GM11168 (cell line): ENCODE measurements around the gene HIGD2A.

ENCODE experiments used
- in situ Hi-C: fragments of 300-500 bp; cut with MboI; formaldehyde crosslinking; loops from one replicate; pipeline ENCODE4 v1.12.0; 2022; ENCODE audit warnings: low sequenced_read_pairs; ENCODE audit not compliant: unreplicated experiment

HIGD2A gene

DNA sequence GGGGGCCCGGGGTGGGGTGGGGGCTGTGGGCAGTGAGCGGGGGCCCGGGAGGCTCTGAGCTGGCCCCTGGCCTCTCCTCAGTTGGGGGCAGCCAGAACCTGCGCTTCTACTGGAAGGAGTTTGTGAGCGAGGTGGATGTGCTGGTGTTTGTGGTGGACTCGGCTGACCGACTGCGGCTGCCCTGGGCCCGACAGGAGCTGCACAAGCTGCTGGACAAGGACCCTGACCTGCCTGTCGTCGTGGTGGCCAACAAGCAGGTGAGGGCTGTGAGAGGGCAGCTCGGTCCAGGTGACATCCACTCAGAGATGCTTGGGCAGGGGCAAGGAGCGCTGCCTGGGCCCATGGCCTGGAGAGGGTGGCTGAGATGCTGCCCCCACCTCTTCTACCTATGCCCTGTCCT is 19.8 kb upstream of the HIGD2A start:
- in situ Hi-C loops = no loop called here

DNA sequence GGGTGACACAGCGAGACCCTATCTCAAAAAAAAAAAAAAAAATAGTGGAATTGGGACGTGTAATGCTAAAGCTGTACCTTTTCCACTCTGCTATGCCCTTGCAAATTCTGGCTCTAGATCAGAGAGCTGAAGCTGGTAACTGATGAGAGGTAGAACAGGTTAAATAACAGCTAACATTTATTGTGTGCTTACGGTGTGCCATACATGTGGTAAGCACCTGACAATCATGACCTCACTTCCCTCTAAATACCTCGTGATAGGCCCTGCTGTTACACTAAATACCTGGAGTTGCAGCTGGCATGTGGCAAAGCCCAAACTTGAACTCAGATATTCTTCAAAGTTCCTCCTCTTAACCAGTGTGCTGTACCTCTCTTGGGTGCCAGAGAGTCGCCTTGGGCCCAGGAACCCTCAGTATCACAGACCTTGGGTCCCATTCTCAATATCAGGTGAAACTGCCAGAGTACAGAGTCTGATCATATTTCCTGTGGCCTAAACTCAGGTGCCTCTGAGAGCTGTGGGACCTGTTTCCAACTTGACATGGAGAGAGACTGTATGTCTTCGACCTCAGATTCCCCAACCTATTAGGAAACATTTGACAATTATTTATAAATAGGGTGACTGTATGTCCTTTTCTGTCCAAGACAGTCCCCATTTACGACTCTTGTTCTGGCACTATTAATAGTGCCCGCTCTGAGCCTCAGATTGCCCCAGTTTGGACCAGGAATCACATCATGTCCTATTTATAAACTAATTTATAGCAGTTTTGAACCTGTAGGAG is 18.4 kb upstream of the HIGD2A start:
- in situ Hi-C loops = no loop called here

DNA sequence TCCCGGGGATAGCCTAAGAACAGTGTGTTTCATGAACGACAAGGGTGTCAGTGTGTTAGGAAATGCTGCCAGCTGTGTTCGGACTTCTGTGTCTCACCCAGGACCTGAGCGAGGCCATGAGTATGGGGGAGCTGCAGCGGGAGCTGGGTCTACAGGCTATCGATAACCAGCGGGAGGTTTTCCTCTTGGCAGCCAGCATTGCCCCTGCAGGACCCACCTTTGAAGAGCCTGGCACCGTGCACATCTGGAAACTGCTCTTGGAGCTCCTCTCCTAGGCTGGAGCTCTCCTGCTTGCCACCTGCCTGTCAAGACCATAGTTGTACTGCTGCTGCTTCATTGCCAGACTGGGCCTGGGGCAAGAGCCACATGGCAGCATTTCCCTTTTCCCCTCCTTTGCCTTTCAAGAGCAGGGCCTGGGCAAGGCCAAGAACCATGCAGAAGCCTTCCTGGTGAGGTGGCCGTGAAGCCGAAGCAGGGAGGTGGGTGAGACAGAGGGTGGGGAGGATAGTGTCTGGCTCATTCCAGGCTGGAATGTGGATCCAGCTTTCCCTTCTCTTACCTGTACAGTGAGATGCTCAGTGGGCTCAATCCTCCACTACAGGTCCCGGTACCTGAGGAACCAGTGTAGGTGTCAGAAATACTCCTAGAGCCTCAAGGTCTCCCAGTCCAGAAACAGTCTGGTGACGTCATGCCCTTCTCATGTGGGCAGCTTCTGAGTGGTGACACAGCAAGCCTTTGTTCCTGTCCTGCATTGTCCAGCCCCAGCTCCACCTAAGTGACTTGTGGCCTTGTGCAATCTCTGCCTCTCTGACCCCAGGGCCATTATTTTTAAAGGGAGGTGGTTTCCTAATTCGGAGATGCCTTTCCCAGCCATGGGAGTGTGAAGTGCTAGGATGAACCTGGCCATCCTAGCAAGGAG is 16.7 kb upstream of the HIGD2A start:
- in situ Hi-C loops = no loop called here

DNA sequence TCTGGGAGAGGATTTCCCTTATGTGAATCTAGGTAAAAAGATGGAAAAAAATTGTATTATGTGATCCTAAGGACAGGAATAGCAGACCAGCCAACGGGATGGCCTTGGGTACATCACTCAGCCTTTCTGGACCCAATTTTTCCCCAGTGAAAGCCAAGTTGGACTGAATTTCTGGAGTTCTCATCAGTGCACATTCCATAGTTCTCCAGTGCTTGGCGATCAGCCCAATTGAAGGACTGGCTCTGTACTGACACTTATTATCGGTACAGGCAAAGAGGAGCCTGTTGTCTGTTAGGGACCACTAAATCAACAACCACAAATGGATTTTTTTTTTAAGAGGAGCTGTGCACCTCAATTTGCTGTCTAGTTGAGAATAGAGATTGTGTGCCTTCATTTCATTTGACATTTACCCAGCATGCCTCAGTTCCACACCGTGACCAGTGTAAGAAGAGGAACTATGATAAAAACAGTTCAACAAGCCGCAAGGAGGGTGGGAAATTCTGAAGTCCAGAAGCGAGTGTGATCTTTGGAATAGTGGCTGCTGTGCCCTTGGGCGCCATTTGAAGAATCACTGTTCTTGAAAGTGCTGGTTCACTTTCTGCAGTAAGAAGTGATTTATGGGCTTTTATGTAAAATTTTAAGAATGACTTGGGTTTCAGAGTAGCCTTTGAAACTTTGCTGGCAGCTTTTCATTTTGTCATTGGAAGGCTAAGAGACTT is 15.3 kb upstream of the HIGD2A start:
- in situ Hi-C loops = no loop called here

DNA sequence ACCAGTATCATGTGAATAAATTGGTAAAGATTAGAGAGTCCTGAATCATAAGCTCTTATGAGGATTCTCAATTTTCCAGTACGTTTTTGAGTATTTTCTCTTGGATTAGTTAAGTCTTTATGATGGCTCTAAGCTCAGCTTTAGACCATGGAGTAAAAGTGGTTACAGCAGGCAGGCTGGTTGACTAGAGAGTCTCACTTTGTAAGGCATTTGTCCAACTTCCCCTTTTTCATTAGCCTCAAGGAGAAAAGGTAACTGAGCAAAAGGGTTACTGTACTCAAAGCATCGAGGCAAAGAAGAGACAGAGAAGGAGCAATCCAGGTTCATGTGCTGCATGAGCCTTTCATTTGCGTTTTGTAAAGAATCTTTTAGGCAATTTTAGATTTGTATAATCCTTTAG is 8.7 kb upstream of the HIGD2A start:
- in situ Hi-C loops = no loop called here

DNA sequence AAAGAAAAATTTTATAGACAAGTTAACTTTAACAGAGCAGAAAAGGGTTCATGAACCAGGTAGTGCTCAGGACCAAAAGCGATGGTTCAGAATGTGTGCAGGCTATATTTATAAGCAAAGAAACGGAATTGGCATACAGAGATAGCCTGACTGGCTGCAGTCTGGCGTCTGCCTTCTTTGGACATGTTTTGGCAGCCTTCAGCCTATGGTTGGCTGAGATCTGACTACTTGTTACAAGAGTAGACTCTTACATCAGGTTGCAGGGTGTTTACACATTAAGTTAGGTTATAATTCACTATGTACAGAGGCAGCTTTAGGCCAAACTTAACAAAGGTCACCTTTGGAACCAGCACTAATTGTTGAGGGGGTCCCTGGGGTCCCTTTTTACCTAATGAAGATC is 7.1 kb upstream of the HIGD2A start:
- in situ Hi-C loops = no loop called here

DNA sequence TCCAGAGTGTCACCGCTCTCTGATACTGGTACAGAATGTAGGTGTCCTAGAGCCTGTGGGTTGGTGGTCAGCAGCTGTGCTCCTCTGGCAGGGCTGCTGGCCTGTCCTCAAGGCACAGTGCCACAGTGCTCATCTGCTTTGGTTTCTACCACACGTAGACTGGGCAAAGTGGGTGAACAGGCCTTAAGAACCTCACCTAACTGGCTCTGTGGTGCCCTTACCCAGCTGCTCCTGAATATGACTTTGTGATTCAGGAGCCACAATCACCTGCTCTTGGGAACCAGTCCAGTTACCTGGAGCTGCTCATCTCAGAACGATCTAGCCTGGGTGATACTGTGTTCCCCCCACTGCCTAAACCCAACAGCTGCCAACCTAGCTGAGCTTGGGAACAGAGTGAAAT is 6.6 kb upstream of the HIGD2A start:
- in situ Hi-C loops = no loop called here

DNA sequence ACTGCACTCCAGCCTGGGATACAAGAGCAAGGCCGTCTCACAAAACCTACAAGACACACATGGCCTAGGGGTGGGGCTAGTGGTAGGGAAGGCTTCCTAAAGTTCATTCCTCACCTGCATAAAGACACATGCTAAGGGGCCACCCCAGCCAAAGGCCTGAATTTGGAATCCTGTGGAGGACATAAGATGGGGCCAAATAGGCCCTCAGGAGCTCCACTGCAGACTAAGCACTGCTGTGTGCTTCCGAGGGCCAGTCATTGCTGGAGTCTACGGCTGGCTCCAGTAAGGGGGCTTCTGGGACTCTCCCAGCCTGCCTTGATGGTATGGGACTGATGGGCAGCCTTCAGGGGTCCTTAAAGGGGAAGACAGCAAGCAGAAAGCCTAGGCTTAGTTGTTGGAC is 5.8 kb upstream of the HIGD2A start:
- in situ Hi-C loops = no loop called here

DNA sequence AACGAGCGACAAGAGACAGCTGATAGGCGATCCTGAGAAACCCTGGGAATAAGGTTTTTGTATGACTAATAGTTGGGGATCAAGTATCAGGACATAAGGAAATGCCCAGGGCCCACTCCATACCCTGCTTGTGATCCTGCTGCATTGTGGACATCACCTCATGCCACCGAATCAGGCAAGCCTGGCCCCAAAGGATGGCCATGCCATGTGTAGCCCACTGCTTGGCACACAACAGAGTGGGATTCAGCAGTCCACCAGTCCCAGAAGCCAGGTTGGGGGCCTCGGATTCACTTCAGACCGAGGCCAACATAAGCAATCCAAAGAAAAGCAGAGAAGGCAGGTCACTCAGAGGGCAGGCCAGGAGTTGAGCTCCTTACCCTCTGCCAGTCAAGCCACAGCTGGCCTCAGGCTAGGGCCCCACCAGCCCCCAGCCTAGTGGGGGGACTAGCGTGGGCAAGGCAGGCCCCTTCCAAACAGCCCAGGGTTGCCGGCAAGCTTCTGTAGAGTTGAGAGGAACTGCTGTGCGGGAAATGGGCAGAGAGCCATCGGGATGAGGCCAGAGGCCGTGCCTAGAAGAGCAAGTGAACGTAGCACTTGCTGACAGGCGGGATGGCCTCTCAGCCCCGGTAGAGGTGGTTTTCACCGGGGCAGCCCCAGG is 5.2 kb upstream of the HIGD2A start:
- in situ Hi-C loops = no loop called here

DNA sequence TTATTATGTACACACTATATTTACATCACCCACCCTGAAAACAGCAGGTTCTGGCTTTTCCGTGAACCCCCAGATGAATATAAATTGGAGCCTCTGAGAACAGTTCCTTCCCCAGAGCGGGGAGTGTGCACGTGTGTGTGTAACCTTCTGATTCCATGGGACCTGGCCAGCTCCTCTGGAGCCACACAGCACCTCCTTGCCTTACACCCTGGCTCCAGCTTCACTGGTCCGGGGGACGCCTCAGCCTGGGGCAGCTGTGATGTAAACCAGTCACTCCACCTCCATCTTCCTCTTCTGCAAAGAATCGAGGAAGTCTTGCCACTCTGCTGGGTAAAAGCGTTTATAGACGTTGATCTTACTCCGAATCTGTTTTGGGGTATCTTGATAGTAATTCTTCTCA is 4.6 kb upstream of the HIGD2A start:
- in situ Hi-C loops = no loop called here

DNA sequence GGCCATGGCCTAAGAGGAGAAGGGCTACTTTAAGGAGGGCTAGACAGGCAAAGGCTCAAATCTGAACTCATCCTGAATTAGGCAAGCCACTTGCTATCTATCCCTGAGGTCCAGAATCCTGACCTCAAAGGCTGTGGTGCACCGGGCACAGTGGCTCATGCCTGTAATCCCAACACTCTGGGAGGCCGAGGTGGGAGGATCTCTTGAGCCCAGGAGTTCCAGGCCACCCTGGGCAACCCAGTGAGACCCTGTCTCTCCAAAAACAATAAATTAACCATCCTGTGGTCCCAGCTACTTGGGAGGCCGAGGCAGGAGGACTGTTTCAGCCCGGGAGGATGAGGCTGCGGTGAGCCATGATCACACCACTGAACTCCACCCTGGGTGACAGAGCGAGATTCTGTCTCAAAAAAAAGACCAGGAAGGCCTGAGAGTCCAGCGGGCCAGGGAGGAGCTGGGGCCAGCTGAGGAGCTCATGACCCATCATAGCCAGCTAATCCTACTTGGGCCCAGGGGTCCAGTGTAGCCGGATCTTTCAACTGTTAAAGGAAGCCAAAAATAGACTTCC is 4.1 kb upstream of the HIGD2A start:
- in situ Hi-C loops = no loop called here

DNA sequence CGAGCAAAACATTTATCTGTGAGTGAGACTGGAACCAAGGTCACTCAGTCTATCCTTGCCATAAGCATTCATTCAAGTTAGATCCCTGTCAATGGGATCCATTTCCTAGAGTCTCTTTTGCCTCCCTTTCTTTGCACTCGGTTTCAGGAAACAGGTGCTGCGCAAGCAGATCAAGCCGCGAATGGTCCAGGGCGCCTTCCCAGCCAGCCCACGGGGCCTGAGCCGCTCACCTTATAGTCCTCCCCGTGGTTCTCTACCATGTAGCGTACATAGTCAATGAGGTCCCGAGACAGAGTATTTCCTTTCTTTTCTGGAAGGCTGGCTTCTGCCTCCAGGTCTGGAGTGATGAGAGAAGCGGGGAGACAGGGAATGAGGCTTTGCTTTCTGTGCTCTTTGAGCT is 3.6 kb upstream of the HIGD2A start:
- in situ Hi-C loops = no loop called here

DNA sequence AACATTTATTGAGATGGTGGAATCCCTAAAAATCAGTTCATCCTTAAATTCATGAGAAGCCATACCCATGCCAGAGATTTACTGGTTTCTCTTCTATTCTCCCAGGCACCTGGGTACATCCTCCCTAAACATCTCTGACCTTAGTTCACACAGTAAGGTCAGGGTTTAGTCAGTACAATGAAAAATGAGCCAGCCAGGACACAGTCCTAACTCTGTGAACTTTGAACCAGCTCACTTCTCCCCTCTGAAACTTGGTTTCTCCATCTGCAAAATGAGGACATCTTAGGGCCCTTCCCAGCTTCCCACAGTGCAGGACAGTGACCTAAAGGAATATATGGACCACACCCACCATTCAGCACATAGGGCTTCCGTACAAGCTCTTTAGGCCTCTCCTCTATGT is 2.1 kb upstream of the HIGD2A start:
- in situ Hi-C loops = no loop called here

DNA sequence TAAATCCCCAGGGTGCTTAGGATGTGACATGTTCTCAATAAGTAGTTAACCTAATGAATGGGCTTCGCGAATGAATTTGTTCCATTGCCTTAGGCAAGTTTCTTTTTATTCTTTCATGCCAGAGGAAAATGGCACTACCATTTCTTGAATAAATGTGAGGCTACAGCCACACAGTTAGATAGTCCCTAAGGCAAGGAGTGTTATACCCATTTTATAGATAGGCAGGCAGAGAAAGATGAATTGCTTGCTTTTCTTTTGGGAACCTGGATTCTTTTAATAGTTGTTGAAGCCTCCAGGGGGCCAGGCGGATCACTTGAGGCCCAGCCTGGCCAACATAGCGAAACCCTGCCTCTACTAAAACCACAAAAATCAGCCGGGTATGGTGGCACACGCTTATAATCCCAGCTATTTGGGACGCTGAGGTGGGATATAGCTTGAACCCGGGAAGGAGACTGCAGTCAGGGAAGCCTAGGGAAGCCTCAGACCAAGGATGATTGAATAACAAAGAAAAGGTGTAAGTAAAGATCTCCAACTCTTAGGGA is 1.1 kb upstream of the HIGD2A start:
- in situ Hi-C loops = no loop called here

DNA sequence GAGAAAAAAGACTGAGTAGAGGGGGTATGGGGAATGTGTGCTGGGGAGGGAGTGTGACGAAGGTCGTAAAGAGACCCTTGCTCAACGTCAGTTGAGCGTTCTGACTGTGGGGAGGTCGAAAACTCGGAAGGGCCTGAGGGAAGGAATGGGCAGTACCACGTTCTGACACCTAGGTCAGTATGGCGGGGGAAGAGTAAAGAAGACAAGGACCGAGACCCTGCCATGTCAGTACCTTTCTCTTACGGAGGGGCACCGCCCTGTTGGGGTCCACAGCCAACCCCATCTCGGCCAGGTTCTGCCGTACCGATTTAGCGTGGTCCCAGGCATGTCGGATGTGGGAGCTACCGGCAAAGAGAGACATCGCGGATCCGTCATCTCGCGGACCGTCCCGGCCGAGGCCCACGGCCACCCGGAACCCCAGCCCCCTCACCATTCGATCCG is 528 bp upstream of the HIGD2A start:
- in situ Hi-C loops = no loop called here

DNA sequence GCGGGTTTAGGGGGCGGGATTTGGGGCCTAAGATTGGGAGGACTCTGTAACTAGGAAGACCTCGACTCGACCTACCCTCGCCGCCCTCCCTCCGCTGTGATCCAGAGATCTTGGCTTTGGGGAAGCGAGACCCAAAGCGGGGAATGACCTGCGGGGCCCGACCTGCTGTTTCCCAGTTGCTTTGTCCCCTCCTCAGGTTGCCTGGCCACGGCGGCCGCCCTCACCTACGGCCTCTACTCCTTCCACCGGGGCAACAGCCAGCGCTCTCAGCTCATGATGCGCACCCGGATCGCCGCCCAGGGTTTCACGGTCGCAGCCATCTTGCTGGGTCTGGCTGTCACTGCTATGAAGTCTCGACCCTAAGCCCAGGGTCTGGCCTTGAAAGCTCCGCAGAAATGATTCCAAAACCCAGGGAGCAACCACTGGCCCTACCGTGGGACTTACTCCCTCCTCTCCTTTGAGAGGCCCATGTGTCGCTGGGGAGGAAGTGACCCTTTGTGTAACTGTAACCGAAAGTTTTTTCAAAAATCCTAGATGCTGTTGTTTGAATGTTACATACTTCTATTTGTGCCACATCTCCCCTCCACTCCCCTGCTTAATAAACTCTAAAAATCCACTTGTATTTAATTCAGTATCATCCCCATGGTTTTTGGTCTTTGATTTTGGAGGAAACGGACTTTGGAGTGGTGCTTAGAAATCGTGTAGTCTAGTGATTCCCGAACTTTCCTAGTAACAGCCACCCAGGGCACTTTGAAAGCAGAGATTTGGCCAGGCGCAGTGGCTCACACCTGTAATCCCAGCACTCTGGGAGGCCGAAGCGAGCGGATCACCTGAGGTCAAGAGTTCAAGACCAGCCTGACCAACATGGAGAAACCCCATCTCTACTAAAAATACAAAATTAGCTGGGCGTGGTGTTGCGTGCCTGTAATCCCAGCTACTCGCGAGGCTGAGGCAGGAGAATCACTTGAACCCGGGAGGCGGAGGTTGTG is 878 bp downstream of the HIGD2A start:
- in situ Hi-C loops = no loop called here

DNA sequence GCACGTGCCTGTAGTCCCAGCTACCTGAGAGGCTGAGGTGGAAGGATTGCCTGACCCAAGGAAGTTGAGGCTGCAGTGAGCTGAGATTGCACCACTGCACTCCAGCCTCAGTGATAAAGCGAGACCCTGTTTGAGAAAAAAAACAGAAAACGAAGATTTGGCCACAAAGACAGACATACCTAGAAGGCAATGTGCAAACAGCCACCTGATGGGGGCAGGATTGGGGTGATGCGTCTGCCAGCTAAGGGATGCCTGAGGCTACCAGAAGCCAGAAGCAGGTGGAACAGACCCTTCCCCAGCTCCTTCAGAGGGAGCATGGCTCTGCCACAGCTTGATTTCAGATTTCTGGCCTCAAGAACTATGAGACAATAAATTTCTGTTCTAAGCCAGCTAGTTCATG is 2.9 kb downstream of the HIGD2A start:
- in situ Hi-C loops = no loop called here

DNA sequence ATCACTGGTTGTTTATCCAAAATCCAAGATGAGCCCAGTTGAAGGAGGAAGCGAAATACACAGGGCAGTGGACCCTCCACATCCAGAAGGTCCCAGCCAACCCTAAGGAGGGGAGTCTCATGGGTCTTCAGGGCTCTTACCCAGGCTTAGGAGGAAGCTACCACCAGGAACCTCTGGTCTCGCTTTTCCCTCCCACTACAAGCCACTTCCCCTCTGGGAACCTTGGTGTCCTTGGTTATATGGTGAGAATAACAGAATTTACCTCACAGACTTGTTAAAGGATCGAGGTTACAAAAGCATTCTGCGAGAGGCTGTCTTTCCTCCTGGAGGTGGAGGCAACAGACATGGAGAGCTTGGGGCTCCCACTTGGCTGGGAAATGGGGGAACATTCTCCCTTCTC is 3.4 kb downstream of the HIGD2A start:
- in situ Hi-C loops = no loop called here

DNA sequence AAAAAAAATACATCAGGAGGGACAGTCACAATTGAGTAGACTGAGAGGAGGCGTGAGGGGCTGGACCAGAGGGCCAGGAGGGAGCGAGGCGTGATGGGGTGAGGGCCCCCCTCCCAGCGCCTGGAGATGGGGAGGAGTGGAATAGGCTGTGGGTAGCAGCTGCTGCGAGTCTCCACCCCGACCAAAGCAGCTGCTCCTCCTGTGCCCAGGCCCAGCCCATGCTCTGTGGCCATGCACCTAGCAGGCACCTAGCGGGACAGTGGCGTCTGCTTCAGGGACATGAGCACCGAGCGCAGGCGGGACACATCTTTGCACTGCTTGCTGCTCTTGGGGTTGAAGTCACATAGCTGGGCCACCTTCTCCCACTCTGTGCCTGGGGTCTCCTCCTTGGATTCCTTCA is 4.0 kb downstream of the HIGD2A start:
- in situ Hi-C loops = no loop called here
